Dermis blood vessel endothelial cell (primary cell): Measurements from ENCODE around the gene EPHA2. TPM values are rescaled to one million over a fixed set of nuclear protein-coding genes. Genes with fewer than 3 reads are reported as not detected.
"Not testable (repeated sequence)": the region's sequence is repeated elsewhere in the genome, so short reads cannot be mapped to it uniquely, and the experiment has no call there.

Experiments
- DNase-seq: peaks from one replicate; pipeline ENCODE4 v3.0.0; 2010
- total RNA-seq: library from RNA; depleted of rRNA; stranded (reverse); fragments of >200 nt; gene quantifications from 2 replicates; pipeline ENCODE4 v1.2.3, GENCODE V29; 2014

Gene EPHA2
- total RNA-seq, 1 donor from 2014 or later = 121 TPM

DNA sequence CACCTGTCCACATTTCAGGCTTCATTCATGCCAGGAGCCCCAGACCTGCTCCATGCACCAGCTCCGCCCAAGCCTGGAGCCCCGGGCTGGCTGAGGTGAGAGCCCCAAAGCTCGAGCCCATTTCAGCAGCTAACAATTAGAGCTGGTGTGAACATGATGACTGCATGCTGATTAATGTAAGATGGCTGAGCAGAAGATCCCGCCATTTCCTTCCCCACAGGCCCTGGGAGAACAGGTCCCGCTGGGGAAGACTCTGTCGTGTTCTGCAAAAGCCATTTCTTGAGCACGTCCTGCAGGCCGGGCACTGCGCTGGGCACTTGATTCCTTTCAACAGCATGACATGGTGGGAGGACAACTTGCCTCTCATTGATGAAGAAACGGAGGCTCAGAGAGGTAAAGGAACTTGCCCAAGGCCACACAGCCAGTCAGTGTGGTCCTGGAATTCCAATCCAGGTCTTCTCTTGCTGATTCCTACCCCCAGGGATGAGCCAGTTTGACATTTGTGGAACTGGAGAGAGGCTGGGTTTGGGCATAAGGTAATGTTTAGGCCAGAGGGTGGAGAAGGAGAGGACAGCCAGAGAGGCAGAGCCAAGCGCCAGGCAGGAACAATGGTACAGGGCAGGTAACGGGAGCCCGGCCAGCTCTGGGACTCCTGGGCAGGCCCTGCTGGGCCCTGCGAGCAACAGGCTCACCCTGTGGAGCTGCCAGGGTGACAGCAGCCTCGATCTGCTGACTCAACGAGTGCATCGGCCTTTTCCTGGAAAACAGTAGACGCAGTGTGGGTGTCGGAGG is 28.1 kb upstream of the EPHA2 start:
- DNase-seq = no peak

- DNase-seq = no peak
Measured at GRCh38 chr1:16183179-16183578, 27.3 kb upstream of the EPHA2 start.

DNA sequence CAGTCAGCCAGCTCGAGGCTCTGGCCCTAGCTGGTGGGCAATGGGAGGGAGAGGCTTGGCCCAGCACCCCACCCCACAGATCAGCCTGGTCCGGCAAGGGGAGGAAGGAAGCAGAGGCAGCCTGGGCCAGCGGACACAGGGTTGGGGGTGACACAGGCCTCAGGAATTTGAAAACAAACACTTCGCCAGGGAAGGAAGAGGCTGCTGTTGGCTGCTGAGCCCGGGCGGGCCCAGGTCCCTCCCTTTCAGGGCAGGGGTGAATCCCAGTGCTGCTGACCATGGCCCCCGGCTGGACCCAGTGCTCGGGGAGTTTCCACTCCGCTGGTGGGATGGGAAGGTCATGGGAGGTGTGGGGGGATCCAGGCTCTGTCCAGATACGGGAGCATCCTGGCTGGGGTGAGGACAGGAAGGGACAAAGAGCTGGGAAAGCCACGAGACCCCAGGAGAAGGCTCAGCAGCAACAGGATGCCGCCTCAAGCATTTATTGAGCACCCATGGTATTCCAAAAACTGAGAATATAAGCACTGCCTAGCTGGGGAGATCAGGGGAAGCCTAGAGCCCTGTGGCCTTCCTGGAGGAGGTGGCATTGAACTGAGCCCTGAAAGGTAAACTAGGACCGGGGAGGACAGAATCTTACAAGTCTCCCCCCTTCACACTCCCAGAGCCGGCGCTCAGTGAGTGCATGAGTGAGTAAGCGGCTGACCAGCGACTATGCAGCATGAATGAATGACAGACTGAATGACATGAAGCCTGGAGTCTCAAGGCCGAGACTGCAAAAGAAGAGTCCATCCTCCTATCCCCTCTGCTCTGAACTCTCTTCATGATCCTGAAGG is 26.2 kb upstream of the EPHA2 start:
- peak; percentile 97 for DNase-seq

DNA sequence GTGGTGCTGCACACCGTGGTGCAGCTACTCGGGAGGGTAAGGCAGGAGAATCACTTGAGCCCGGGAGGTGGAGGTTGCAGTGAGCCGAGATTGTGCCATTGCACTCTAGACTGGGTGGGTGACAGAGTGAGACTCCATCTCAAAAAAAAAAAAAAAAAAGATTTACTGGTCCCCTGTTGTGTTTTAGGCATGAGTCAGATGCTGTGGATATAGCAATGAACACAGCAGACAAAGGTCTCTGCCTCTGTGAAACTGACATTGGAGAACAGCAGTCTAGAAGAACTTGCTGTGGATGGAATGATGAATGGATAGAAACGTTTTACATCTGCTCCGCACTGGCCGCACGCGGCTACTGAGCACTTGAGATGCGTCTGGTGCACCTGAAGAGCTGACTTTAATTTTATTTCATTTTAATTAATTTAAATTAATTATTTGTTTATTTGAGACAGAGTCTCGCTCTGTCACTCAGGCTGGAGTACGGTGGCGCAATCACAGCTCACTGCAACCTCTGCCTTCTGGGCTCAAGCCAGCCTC is 24.5 kb upstream of the EPHA2 start:
- no peak for DNase-seq

- peak; percentile 43 for DNase-seq
Measured at GRCh38 chr1:16178596-16179497, 23.0 kb upstream of the EPHA2 start.

DNA sequence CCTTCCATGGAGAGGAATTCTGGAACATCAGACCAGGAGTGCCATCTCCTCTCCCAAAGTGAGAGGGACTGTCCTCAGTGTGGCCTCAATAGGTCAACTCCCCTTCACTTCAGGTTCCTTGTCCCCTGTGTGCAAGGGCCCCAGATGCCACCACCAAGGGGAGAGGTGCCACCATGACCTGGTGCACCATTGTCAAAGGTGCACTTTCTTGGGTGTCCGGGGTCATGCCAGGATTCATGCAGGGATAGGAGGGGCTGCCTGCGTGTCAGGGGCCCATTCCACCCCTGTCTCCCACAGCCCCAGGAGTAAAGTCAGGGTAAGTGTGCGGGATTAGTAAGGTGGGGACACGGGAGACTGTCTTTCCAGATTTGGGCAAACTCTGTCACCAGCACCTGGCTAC is 21.4 kb upstream of the EPHA2 start:
- no peak for DNase-seq

DNA sequence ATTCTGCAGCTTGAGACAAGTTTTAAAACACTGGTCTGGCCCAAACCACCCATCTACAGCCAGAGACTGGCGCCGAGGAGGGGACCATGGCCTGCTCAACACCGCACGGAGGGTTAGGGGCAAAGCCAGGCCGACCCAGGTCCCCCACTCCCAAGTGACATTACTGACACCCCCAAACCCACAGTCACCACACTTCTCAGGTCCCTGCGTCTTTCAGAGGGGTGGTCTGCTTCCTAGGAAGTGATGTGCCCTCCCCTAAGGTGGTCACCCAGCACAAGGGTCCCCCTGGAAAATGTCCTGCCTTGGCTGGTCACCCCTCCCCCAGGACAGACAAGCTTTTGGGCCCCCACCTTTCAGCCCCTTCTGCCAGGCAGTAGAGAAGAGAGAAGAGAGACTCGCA is 20.8 kb upstream of the EPHA2 start:
- DNase-seq = no peak

DNA sequence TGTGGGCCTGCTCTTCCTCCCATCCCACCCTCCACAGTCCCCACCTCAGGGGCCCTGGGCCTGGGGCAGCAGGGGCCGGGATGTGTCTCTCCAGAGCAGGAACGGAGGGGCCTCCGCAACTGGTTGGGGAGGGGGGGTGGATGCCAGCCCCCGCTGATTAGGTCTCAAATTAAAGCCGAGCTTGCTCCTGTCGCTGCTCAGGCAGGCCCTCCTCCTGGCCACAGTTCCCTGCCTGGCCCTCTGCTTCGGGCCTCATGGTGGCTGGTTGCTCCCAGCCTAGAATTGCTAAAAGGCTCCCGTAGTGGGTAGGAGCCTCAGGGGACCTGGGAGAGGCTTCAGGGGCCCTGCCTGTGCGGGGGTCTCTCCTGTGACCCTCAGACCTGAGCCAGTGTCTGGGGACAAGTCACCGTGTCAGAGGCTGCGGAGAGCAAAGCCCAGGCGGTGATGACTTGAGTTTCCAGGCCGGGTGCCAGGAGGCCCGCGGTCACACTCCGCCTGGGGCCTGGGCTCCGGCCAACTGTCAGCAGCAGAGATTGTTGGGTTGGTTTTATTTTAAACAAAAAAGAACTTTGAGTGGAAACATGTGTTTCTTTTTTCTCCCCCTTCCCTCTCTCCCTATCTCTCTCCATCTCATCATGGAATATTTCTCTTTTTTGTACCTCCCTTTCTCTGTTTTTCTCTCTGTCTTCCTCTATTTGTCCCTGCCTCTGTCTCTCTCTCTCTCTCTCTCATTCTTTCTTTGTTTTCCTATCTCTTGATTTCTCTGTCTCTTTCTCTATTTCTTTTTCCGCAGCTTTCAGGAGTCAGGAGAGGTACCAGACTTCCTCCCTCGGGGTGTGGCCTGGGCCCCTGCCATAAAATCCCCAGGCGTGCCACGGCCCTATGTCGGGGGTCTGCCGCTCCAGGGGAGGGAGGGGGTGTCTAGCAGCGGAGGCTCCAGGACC is 20.0 kb upstream of the EPHA2 start:
- DNase-seq = peak; percentile 86

- DNase-seq = no peak
Measured at GRCh38 chr1:16174886-16175598, 19.2 kb upstream of the EPHA2 start.

DNA sequence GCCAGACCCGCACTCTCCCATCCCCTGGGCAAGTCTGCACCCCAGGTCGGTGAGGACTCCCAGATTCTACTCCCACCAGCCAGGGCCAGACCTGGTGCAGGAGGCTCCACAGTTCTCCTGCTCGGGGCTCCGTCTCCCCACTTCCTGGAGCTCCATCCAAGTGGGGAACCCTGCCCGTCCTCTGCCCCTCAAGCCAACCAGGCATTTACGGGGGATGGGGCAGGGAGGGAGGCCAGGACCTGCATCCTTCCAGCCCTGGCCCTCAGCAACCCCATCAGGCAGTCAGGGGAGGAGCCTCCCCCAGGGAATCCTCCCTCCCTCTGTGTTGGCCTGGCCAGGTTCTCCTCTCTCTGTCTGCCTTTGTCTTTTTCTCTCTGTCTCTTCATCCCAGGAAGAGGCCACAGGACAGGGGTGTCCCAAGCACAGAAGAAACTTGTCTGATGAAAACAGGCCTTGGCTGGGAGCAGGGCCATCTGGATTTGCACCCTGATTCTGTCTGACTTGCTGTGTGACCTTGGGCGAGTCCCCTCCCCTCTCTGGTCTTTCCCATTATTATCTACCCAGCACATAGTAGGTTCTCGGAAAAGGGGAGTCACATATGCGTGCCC is 18.5 kb upstream of the EPHA2 start:
- no peak for DNase-seq

GRCh38 chr1:16173447-16174260 is 17.8 kb upstream of the EPHA2 start:
- peak; percentile 62 for DNase-seq

- no peak for DNase-seq
Measured at GRCh38 chr1:16172964-16173446, 17.1 kb upstream of the EPHA2 start.

DNA sequence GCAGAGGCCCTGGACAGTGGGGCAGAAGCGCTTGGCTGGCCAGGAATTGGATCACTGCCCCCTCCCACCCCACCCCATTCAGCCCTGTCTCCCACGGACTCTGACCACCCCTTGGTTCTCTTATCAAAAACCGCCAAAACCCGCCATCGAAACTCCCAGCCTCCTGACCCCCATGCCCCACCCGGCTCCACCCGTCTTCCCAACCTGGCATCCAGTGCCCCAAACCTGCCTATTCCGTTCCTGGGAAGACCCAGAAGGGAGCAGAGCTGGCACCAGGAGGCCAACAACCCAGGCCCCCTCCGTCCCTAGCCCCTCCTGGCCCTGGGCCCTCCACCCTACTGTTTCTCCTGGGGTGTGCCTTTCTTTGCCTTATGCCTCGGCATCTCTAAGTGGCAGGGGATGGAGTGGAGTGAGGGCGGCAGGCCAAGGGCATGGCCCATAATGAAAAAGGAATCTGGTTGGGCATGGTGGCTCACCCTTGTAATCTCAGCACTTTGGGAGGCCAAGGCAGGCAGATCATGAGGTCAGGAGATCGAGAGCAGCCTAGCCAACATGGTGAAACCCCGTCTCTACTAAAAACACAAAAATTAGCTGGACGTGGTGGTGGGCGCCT is 16.5 kb upstream of the EPHA2 start:
- no peak for DNase-seq

GRCh38 chr1:16171314-16172151 is 15.7 kb upstream of the EPHA2 start:
- no peak for DNase-seq

- no peak for DNase-seq
Measured at GRCh38 chr1:16170283-16170673, 14.4 kb upstream of the EPHA2 start.

DNA sequence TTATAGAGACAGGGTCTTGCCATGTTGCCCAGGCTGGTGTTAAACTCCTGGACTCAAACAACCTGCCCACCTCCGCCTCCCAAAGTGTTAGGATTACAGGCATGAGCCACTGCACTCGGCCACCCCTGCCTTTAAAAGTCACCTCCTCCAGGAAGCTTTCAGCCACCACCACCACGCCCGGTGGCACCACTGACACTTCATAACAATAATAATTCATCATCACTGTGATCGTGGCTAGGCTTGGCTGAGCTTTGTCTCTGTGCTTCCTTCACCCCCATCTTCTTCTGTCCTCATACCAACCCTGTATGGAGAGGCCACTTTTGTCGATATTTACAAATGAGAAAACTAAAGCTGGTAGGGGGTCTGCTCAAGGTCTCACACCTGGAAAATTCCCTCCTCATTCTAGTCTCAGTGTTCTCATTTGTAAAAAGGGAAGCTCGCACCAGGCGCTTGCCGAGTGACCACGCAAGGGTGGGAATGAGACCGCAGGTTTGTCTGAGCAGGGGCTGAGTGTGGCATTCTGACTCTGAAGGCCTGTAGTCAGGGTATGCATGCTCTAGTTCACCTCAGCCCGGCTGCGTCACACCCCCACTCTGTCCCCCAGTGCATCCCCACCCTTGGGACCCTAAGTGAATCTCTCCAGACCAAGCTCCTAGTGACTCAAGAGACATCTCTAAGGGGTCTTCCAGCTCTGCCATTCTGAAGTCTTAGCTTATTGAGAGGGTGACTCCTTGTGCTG is 12.9 kb upstream of the EPHA2 start:
- no peak for DNase-seq

GRCh38 chr1:16168144-16168495 is 12.3 kb upstream of the EPHA2 start:
- DNase-seq = not testable (repeated sequence)
